Neuronal stem cell (in vitro differentiated cells): ENCODE measurements around the gene RADIL.

Experiments used
- DNase-seq: peaks from one replicate; pipeline ENCODE4 v3.0.0-alpha.2; 2013; ENCODE audit warnings: low spot score
- H2AFZ ChIP-seq: one replicate; pipeline ENCODE4 v1.6.1; 2013; ENCODE audit warnings: mild to moderate bottlenecking, low read length, inconsistent platforms
- H2AK5ac ChIP-seq: 2 replicates; pipeline ENCODE4 v1.6.1; 2013; ENCODE audit warnings: low read depth, mild to moderate bottlenecking, inconsistent platforms, low read length, moderate library complexity, mixed read lengths
- H2BK120ac ChIP-seq: 2 replicates; pipeline ENCODE4 v1.6.1; 2013; ENCODE audit warnings: low read depth, mild to moderate bottlenecking, inconsistent platforms, low read length, moderate library complexity, mixed read lengths
- H2BK12ac ChIP-seq: one replicate; pipeline ENCODE4 v1.6.1; 2013; ENCODE audit warnings: low read length, inconsistent platforms
- H2BK15ac ChIP-seq: 2 replicates; pipeline ENCODE4 v1.6.1; 2013; ENCODE audit warnings: mild to moderate bottlenecking, low read length, inconsistent platforms, mixed read lengths
- H2BK5ac ChIP-seq: one replicate; pipeline ENCODE4 v1.6.1; 2013; ENCODE audit warnings: inconsistent platforms, mild to moderate bottlenecking, low read length, moderate library complexity
- H3K14ac ChIP-seq: one replicate; pipeline ENCODE4 v1.6.1; 2013; ENCODE audit warnings: low read length, inconsistent platforms
- H3K18ac ChIP-seq: 2 replicates; pipeline ENCODE4 v1.6.1; 2013; ENCODE audit warnings: low read length, inconsistent platforms
- H3K23ac ChIP-seq: 2 replicates; pipeline ENCODE4 v1.6.1; 2013; ENCODE audit warnings: low read depth, mild to moderate bottlenecking, mixed read lengths, low read length, inconsistent platforms; ENCODE audit not compliant: poor library complexity
- H3K27ac ChIP-seq: replicated peaks from 3 replicates; pipeline ENCODE4 v1.5.1; 2013; ENCODE audit warnings: low read length, inconsistent platforms
- H3K27me3 ChIP-seq, 3 experiments: 2 replicates each; pipeline ENCODE4 v1.6.1; 2013; ENCODE audit warnings: low read length in 3 of 3, mild to moderate bottlenecking in 2 of 3, inconsistent platforms in 1 of 3, low read depth in 1 of 3, mixed read lengths in 1 of 3, moderate library complexity in 1 of 3; ENCODE audit not compliant: control insufficient read depth in 3 of 3, insufficient read depth in 3 of 3
- H3K36me3 ChIP-seq, 2 donors: replicated peaks in 1 of 2; 2 replicates each; pipeline ENCODE4 v1.6.1; 2013; ENCODE audit warnings: low read length in 2 of 2; ENCODE audit not compliant: control insufficient read depth in 2 of 2, insufficient read depth in 2 of 2
- H3K4ac ChIP-seq: 2 replicates; pipeline ENCODE4 v1.6.1; 2013; ENCODE audit warnings: inconsistent platforms, mild to moderate bottlenecking, low read length, moderate library complexity
- H3K4me1 ChIP-seq, 2 donors: 1 replicate in 1 of 2; 2 replicates in 1 of 2; pipeline ENCODE4 v1.6.1; 2013; ENCODE audit warnings: low read length in 2 of 2, low read depth in 1 of 2; ENCODE audit not compliant: control insufficient read depth in 2 of 2, insufficient read depth in 1 of 2
- H3K4me2 ChIP-seq: one replicate; pipeline ENCODE4 v1.6.1; 2013; ENCODE audit warnings: mild to moderate bottlenecking, low read length, inconsistent platforms; ENCODE audit not compliant: insufficient read depth, poor library complexity, severe bottlenecking
- H3K4me3 ChIP-seq, 2 donors: 2 replicates each; pipeline ENCODE4 v1.5.1; 2013; ENCODE audit warnings: low read length in 2 of 2, mild to moderate bottlenecking in 2 of 2, inconsistent platforms in 1 of 2, moderate library complexity in 1 of 2
- H3K79me1 ChIP-seq: one replicate; pipeline ENCODE4 v1.6.1; 2013; ENCODE audit warnings: low read depth, mild to moderate bottlenecking, inconsistent platforms, low read length, moderate library complexity
- H3K9ac ChIP-seq: one replicate; pipeline ENCODE4 v1.6.1; 2013; ENCODE audit warnings: mild to moderate bottlenecking, low read depth, low read length, inconsistent platforms; ENCODE audit not compliant: poor library complexity
- H3K9me3 ChIP-seq, 2 donors: replicated peaks in 1 of 2; 2 replicates each; pipeline versions ENCODE3 to v1.6.1; 2013; ENCODE audit warnings: low read length in 2 of 2, mild to moderate bottlenecking in 2 of 2, inconsistent platforms in 1 of 2, low read depth in 1 of 2, mixed read lengths in 1 of 2, moderate library complexity in 1 of 2; ENCODE audit not compliant: control insufficient read depth in 2 of 2, insufficient read depth in 1 of 2
- H4K8ac ChIP-seq: one replicate; pipeline ENCODE4 v1.6.1; 2013; ENCODE audit warnings: low read depth, mild to moderate bottlenecking, inconsistent platforms, low read length, moderate library complexity
- H4K91ac ChIP-seq: one replicate; pipeline ENCODE4 v1.6.1; 2013; ENCODE audit warnings: low read length, low read depth, mild to moderate bottlenecking, inconsistent platforms; ENCODE audit not compliant: poor library complexity
- WGBS, 2 donors: extraction: QIAGEN DNeasy Blood & Tissue Kit; methylation state at CpG; one replicate each; pipeline ENCODE4 v1.1.7; 2013; ENCODE audit warnings: missing lambda C conversion rate in 2 of 2, mixed read lengths in 1 of 2; ENCODE audit not compliant: insufficient read length in 2 of 2, insufficient replicate concordance in 1 of 2; ENCODE audit errors: extremely low coverage in 2 of 2; 5-methylcytosine and 5-hydroxymethylcytosine counted together

The RADIL gene

DNA sequence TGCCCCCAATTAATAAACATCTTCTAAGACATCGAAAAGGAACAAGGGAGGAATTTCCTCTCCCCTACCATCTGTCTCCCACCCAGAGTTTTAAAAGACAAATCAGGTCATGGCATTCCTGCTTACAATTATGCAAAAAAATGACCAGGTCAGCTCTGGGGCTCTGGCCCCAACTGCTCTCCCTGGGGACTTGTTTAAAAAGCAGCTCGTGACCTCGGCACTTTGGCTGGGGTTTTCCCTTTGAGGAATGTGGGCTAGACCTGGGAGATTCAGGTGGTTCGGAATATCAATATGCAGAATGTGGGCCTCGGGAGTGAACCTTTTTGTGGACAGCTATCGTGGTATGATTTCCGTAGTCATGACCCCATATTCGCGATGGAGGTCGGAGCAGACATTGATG lies 648 bp upstream of the RADIL start:
- Histone ChIP-seq H4K91ac (no peak overlapping the region), H2AK5ac (no peak overlapping the region), H3K27me3 (no peaks in the 10 kb centered on the region), H3K23ac (no peak overlapping the region), H3K4ac (no peak overlapping the region), H3K79me1 (no peaks in the 10 kb centered on the region), H3K9me3 (no peaks in the 10 kb centered on the region), H2BK12ac (no peak overlapping the region), H2AFZ (no peak overlapping the region), H3K36me3 (no peaks in the 10 kb centered on the region), H3K18ac (no peak overlapping the region), H2BK120ac (no peak overlapping the region), H3K4me1 (peaks cover 5 to 20% of the 10 kb centered on the region in 2 donors), H3K4me3 (no peak overlapping the region), H3K14ac (no peak overlapping the region), H3K9ac (no peak overlapping the region), H4K8ac (no peak overlapping the region), H3K27ac (no peak overlapping the region), H2BK5ac (no peak overlapping the region), H3K4me2 (no peak overlapping the region), H2BK15ac (no peak overlapping the region)
- peak; percentile 12 for DNase-seq
- WGBS, 2 donors: no CpG with 5 or more reads among the region's 10 CpGs

DNA sequence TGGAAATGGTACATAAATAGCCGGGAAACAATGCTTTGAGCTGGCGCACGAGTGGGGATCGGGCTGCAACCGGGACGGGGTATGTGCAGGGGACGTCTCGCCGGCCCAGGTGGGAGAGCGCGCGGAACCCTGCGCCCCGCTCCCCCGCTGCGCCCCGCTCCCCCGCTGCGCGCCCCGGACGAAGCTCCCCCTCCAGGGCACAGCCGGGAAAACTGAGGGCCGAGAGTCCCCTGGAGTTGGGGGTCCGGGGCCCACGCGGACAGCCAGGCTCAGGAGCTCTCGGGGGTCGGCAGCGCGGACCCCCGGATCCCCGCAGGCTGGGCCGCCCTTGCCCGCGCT lies 514 bp downstream of the RADIL start:
- no peak overlapping the region for H2AK5ac ChIP-seq
- peak overlapping the region; percentile 85 for H3K9ac ChIP-seq
- peak overlapping the region; percentile 68 to 92 for H3K4me3 ChIP-seq
- no peak overlapping the region for H3K27ac ChIP-seq
- H3K18ac ChIP-seq: peak overlapping the region; percentile 91
- no peaks in the 10 kb centered on the region for H3K9me3 ChIP-seq
- peak overlapping the region; percentile 64 for H2BK15ac ChIP-seq
- no peak overlapping the region for H3K14ac ChIP-seq
- H3K79me1 ChIP-seq: no peaks in the 10 kb centered on the region
- no peak overlapping the region for H4K8ac ChIP-seq
- peaks cover 0 to 2% of the 10 kb centered on the region in 2 donors for H3K36me3 ChIP-seq
- peak overlapping the region; percentile 16 for H2BK5ac ChIP-seq
- H4K91ac ChIP-seq: no peak overlapping the region
- no peak overlapping the region for H3K23ac ChIP-seq
- no peaks in the 10 kb centered on the region for H3K27me3 ChIP-seq
- peak overlapping the region; percentile 98 for H2AFZ ChIP-seq
- H3K4ac ChIP-seq: no peak overlapping the region
- H3K4me2 ChIP-seq: peak overlapping the region; percentile 98
- H3K4me1 ChIP-seq: peaks cover 5 to 20% of the 10 kb centered on the region in 2 donors
- no peak overlapping the region for H2BK120ac ChIP-seq
- peak; percentile 12 for DNase-seq
- no peak overlapping the region for H2BK12ac ChIP-seq
- no CpG with 5 or more reads among the region's 36 CpGs for WGBS, 2 donors

DNA sequence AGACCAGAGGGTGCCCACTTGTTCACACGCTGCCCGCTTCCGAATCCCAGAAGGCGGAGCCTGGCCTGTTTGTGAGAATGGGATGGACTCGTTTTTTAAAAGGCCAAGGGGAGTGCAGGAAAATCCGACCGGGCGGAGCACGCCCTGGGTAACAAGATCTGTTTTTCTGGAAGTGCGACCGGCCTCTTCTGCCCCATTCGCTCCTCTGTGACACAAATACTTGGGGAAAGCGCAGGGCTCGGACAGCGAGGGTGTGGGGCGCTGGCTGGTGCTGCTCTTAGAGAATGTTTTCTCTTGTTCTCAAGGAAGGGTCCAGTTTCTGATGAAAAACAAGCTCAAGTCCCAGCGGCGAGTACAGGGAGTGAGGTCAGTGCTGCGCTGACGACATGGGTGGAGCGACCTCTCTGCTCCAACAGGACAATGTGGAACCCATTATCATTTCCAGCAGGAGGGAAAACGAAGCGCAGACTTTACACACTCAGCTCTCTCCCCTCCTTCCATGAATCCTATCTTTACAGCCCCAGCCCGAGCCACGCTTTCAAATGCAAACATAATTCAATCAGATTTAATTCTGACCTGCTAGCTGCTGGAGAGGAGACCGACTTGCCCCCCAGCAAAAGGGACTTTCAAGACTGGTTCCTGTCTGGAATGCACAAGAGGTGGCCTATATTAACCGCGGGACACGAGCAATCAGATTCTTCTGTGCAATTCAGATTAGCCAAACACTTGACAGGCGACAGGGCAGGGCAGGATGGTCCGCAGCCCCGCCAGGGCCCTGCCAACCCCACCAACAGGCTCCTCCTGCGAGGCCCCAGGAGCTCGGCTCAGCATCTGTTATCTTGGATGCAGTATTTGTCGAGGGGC lies 1.1 kb downstream of the RADIL start:
- H2AK5ac ChIP-seq: no peak overlapping the region
- no peak overlapping the region for H4K8ac ChIP-seq
- no peak overlapping the region for H3K4ac ChIP-seq
- H4K91ac ChIP-seq: no peak overlapping the region
- peak overlapping the region; percentile 98 for H3K4me2 ChIP-seq
- H2AFZ ChIP-seq: peak overlapping the region; percentile 98
- H2BK15ac ChIP-seq: peak overlapping the region; percentile 35
- no peaks in the 10 kb centered on the region for H3K79me1 ChIP-seq
- H2BK120ac ChIP-seq: no peak overlapping the region
- peak overlapping the region; percentile 56 for H3K9ac ChIP-seq
- H3K27me3 ChIP-seq: no peaks in the 10 kb centered on the region
- no peak overlapping the region for H3K23ac ChIP-seq
- peak overlapping the region; percentile 91 for H3K18ac ChIP-seq
- H3K9me3 ChIP-seq: no peaks in the 10 kb centered on the region
- peak overlapping the region; percentile 68 to 92 for H3K4me3 ChIP-seq
- DNase-seq: peak; percentile 45
- peak overlapping the region; percentile 16 for H2BK5ac ChIP-seq
- H2BK12ac ChIP-seq: no peak overlapping the region
- no peak overlapping the region for H3K14ac ChIP-seq
- H3K36me3 ChIP-seq: peaks cover under 1 to 7% of the 10 kb centered on the region in 2 donors
- no peak overlapping the region for H3K27ac ChIP-seq
- no CpG with 5 or more reads among the region's 35 CpGs for WGBS, 2 donors
- H3K4me1 ChIP-seq: peaks cover 5 to 20% of the 10 kb centered on the region in 2 donors

DNA sequence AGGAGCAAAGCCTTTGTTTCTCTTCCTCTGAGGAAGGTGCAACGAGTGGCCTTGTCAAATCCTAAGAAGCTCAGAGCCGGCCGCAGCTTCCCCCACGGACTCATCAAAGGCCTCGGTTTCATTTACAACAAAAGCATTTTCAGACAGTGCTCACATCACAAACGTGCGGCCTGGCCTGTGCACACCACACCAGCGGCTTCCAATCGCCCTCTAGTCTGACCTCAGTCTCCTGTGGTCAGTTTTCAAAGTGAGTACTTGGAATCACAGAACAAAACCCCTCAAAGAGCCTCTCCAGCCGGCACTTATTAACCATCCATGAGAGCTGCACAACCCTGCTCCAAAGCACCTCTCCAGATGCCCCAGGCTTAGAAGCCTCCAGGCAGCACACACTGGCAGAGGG lies 3.3 kb downstream of the RADIL start:
- H2BK5ac ChIP-seq: no peak overlapping the region
- no peak overlapping the region for H2AK5ac ChIP-seq
- peak overlapping the region in 1 of 2 donors; percentile 18 for H3K4me3 ChIP-seq
- H3K36me3 ChIP-seq: peaks cover 2 to 26% of the 10 kb centered on the region in 2 donors
- H4K91ac ChIP-seq: no peak overlapping the region
- H3K14ac ChIP-seq: no peak overlapping the region
- no peak overlapping the region for H3K4ac ChIP-seq
- peaks cover 5 to 20% of the 10 kb centered on the region in 2 donors for H3K4me1 ChIP-seq
- H3K27me3 ChIP-seq: no peaks in the 10 kb centered on the region
- H2BK15ac ChIP-seq: no peak overlapping the region
- no peak overlapping the region for H3K18ac ChIP-seq
- WGBS, 2 donors: no CpG with 5 or more reads among the region's 10 CpGs
- peak overlapping the region; percentile 46 for H2AFZ ChIP-seq
- H4K8ac ChIP-seq: no peak overlapping the region
- no peak overlapping the region for H2BK120ac ChIP-seq
- no peaks in the 10 kb centered on the region for H3K79me1 ChIP-seq
- no peak overlapping the region for H3K27ac ChIP-seq
- no peak for DNase-seq
- no peak overlapping the region for H3K4me2 ChIP-seq
- no peaks in the 10 kb centered on the region for H3K9me3 ChIP-seq
- H3K23ac ChIP-seq: no peak overlapping the region
- H3K9ac ChIP-seq: no peak overlapping the region
- no peak overlapping the region for H2BK12ac ChIP-seq
